ENCODE results near the gene PYGL.
A peak's percentile ranks its signal among the peaks of the same experiment; 100 is the strongest.

Gene PYGL

DNA sequence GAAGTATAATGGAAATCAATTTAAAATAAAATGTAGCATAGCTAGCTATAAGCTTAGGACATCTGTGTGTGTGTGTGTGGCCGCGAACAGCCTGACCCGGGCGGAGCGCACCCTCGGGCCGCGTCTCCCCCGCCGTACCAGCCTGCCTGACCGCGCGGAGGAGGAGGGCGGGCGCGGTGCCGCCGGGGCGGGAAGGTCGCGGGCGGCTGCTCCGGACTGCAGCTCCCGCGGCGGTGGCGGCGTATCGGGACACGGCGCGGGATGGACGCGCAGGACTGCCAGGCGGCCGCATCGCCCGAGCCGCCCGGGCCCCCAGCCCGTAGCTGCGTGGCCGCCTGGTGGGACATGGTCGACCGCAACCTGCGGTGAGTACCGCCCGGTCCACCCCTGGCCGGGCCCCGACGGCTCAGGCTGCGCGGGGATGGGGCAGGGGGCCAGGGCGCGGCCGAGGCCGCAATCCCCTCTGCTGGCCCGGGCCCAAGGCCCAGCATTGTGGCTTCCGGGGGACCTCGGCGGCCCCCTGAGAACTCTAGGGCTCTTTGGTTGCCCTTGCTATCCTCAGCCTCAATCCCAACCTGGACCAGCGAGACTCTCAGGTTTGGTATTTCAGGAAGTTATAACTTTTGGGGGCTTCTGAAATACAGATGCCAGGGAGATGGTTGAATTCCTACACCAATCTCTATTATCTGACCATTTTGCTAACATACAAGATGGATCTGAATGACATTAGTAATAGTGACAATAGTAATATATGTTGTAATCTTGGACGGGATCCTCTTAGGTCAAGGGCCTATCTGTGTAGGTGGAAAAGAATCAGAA is 72.2 kb downstream of the PYGL start, which contains the start of gene ABHD12B:
TSS of gene ABHD12B (plus strand) at position 140 of the 819 bp plus-strand sequence. CDS start at position 262, 122 bp downstream.
- no peak for DNase-seq (ENCODE audit: low spot score)

DNA sequence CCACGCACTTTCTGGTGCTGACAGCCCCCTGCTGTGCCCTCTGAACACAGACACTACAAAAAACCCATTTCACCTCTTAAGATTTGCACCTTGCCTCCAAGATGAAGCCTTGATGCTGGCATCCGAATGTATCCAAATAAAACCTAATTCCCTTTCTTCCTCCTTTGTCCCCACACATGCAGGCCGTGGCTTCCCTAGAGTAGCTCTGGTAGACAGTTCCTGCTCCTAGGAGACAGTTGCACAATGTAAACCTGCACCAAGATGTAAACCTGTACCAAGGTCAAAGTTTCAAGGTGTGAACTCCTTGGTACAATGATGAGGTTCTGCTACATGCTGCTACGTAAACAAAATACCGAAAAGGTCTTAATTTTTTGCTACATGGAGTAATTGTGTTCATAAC is 73.1 kb downstream of the PYGL start:
- DNase-seq (ENCODE audit: low spot score): no peak

DNA sequence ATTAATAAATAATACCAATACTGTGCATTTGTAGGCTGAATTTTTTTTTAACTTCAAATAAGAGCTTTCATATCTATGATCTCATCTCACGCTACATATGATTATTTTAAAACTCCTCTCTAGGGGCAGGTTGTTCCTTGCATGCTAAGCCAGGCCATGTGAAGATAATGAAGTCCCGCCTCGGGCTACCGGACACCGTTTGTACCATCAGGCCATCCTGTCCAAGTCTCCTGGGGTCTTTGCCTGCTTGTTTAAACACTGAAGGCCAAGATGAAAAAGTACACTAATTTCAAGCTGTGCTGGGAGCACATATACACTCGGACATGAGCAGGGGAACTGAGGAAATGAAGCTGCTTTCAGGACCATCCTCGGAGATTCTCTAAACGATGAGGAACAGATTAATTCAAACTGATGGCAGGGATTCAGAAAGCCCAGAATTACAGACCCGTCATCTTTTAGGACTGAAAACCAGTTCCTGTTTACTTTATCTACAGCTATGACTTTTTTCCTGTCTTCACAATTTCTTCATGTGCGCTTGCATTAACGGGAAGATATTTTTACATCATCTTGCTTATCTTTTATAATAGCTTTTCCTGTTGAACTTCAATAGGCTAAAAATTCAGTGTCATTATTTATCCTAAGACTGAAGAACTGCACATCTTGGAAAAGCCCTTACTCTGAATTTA is 78.7 kb downstream of the PYGL start:
- DNase-seq (ENCODE audit: low spot score): no peak

DNA sequence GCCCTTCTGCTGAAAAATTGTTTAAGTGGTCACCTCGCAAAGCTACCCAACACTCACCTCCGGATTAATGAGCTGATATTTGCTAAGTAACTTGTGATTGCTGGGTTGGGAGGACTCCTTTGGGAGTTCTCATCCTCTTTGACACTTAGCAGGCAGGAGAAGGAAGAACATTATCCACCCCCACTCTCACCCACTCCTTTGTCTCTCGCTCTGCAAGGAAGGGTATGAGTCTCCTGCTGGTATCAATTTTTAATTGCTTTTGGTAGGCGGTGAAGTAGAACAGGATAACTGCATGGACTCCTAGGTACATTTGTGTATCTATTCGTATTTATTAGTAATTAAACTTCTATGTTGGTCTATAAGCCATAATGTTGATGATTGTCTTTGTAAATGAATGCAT is 79.3 kb downstream of the PYGL start:
- no peak for DNase-seq (ENCODE audit: low spot score)

DNA sequence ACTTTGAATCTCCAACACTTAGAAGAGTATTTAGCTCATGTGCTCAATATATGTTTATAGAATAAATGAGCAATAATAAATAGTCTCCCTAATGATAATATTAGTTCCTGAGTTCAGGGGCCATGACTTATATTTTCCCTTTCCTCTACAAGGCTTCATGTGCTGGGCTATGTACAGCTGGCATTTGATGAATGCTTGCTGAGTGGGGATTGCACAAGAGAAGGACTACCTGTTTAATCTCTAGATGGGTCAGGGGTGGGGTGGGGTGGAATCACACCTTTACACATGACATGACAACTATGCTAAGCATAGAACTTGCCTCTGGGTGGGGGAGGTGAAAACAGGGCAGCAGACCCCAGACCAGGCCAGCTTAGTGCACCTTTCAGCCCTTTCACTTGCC is 80.0 kb downstream of the PYGL start:
- no peak for DNase-seq (ENCODE audit: low spot score)

DNA sequence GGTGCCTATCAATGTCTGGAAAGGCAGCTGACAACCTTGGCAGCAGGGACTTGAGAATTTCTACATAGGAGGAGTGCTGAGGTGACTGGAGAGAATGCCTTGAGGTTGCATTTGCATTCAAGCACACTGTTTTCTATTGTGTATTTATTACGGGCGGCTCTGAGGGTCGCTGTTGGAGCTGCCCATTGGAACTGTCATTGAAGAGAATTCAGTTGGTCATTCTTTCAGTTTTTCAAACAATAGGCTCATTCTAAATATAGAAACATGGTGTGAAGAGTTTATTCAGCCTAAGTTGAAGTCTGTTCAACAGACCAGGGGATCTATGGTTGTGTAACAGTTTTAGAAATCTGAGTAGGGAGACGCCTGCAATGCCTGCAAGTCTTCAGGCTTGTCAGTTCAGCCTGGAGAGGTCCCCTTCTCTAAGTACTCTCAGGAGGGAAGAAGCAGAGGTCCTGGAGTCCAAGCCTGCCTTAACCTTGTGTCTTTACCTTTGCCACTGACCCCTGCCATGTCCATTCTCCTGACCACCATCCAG is 82.2 kb downstream of the PYGL start:
- no peak for DNase-seq (ENCODE audit: low spot score)

DNA sequence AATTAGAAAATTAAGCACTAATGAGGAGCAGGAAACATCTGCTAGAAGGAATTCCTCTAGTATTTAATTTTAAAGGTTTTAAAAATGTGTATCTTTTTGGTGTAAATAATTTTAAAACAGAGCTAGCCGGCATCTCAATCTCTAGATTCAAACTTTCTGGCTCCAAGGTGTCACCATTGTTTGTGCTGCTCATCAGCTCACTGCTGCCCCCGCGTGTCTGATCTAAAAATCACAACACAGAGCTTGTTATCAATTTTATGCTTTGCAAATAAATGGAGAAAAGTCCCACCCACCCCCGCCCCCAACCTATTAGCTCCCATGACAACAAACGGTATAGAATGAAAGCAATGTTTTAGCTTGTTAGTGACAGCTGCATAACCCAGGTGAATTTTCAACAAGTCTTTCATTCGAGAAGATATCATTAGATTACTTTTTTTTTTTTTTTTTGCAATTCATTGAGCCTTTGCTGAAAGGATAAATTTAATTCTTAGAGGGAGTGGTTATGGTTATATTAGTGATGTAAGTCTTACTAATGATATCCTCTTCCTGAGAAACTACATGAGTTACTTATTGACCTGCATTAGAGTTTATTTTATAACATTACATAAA is 83.7 kb downstream of the PYGL start:
- DNase-seq (ENCODE audit: low spot score): peak; percentile 50

DNA sequence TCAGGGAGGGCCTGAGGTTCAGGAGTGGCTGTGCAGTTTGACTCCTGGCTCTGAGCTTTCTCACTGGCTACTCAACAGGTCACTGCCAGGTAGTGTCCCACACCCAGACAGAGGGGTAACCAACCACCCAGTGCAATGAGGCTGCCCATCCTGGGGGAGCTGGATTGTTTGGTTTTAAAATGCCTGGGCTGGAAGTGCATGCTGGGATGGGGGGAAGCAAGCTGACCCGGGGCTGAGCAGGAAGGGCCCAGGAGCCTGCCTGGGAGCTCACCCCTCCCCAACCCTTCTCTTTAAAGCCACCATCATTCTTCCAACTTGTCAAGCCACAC is 85.0 kb downstream of the PYGL start:
- no peak for DNase-seq (ENCODE audit: low spot score)

DNA sequence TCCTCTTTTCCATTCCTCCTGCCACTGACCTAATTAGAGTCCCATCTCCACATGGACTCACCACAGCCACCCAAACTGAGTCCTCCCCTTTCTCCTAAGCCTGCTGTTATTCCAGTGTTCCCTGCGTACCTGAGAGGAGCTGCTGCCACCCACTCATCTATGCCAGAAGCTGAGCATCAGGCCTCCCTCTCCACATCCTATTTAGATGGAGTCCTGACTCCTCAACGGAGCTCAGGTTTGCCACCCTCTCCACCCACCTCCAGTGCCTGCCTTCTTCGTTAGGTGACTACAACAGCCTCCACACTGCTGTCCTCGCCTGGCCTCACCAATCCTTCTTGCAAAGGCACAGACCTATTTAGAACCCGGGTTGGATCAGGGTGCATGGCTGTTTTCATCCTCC is 87.6 kb downstream of the PYGL start:
- DNase-seq (ENCODE audit: low spot score): no peak

DNA sequence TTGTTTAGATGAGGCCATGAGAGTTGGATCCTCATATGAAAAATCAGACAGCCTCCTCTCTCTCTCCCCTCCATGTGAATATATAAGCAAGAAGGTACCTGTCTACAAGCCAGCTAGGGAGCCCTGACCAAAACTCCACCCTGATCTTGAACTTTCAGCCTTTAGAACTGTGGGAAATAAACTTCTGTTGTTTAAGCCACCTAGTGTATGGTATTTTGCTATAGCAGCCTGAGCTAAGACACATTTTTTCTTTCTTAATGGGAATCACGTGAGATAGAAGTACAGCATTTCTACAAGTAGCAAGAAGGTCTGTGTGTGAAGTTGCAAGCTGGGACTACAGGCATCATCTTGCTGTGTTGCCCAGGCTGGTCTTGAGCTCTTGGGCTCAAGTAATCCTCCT is 88.7 kb downstream of the PYGL start:
- DNase-seq (ENCODE audit: low spot score): no peak
